HepG2 (cell line): Measurements from ENCODE around the gene HERPUD2. TPM values are rescaled to one million over a fixed set of nuclear protein-coding genes. Genes with fewer than 3 reads are reported as not detected.

Experiments
- ATAC-seq: fragments of 200-7000 bp; cut with Tn5 transposase; 3 replicates; pipeline ENCODE4 v1.9.1; 2020; ENCODE audit warnings: mild to moderate bottlenecking, moderate library complexity
- BruUV-seq: library from RNA; stranded (reverse); fragments of 400-500 nt; replicated peaks from 2 replicates; lab custom pipeline; 2021; lab: Mats Ljungman, UMichigan
- CTCF ChIA-PET: fragments of 300-600 bp; formaldehyde crosslinking; extraction: SDS; loops from one replicate; lab custom pipeline; 2021; ENCODE audit warnings: low total read pairs, inconsistent platforms, low intra/inter-chr PET ratio; lab: Yijun Ruan, JAX
- POLR2A ChIA-PET: fragments of 350-600 bp; sonication (Branson Sonifier 250); formaldehyde crosslinking; loops from one replicate; lab custom pipeline; 2020; ENCODE audit warnings: antibody characterized with exemption, inconsistent platforms; lab: Yijun Ruan, JAX
- DNase-seq: peaks from one replicate; pipeline ENCODE4 v3.0.0-alpha.2; 2015; ENCODE audit warnings: low spot score
- FAIRE-seq: peaks from 3 replicates; lab custom pipeline; 2011; peaks lifted over from hg19 to GRCh38; lab: Jason Lieb, UNC
- H2AFZ ChIP-seq: one replicate; pipeline ENCODE4 v1.6.1; 2011; ENCODE audit warnings: low read length, inconsistent platforms
- H3K27ac ChIP-seq: fragments of 300-600 bp; 3 replicates; pipeline ENCODE4 v1.8.0; 2011; ENCODE audit warnings: mixed run types, mild to moderate bottlenecking, mixed read lengths, low read length, inconsistent platforms; ENCODE audit not compliant: insufficient read depth; ENCODE audit errors: extremely low read length
- H3K27me3 ChIP-seq, 2 experiments: fragments of 200-600 bp in 1 of 2; 2 replicates in 1 of 2; 3 replicates in 1 of 2; pipeline versions ENCODE4 v1.6.0 to v1.8.0; 2011; ENCODE audit warnings: low read length in 2 of 2, mild to moderate bottlenecking in 2 of 2, moderate library complexity in 2 of 2, inconsistent platforms in 1 of 2; ENCODE audit not compliant: insufficient read depth in 2 of 2, control insufficient read depth in 1 of 2
- H3K36me3 ChIP-seq, 2 experiments: fragments of 200-600 bp in 1 of 2; replicated peaks in 1 of 2; 2 replicates in 1 of 2; 3 replicates in 1 of 2; pipeline versions ENCODE4 v1.5.1 to v1.8.0; 2011; ENCODE audit warnings: low read length in 2 of 2, inconsistent platforms in 1 of 2; ENCODE audit not compliant: insufficient read depth in 2 of 2, control insufficient read depth in 1 of 2
- H3K4me1 ChIP-seq: 2 replicates; pipeline ENCODE4 v1.5.1; 2012; ENCODE audit warnings: low read length, inconsistent platforms; ENCODE audit not compliant: insufficient read depth
- H3K4me2 ChIP-seq: 2 replicates; pipeline ENCODE4 v1.6.0; 2011; ENCODE audit warnings: low read depth, low read length, inconsistent platforms
- H3K4me3 ChIP-seq, 3 experiments: fragments of 200-600 bp in 1 of 3; sonication (generic), shearing (Covaris generic) in 1 of 3; replicated peaks in 1 of 3; 2 replicates each; pipeline ENCODE4 v1.5.1; 2011 to 2016; ENCODE audit warnings: low read length in 3 of 3, inconsistent platforms in 2 of 3, low read depth in 2 of 3, mild to moderate bottlenecking in 2 of 3, control low read depth in 1 of 3, mixed read lengths in 1 of 3; ENCODE audit not compliant: insufficient read depth in 1 of 3
- H3K79me2 ChIP-seq: one replicate; pipeline ENCODE4 v1.6.1; 2011; ENCODE audit warnings: low read length, inconsistent platforms; ENCODE audit not compliant: insufficient read depth
- H3K9ac ChIP-seq: 2 replicates; pipeline ENCODE4 v1.6.0; 2011; ENCODE audit warnings: mild to moderate bottlenecking, low read depth, low read length, inconsistent platforms; ENCODE audit not compliant: insufficient read depth
- H3K9me3 ChIP-seq: 2 replicates; pipeline ENCODE4 v1.5.1; 2012; ENCODE audit warnings: mild to moderate bottlenecking, low read length
- H4K20me1 ChIP-seq: 2 replicates; pipeline ENCODE4 v1.6.0; 2011; ENCODE audit warnings: inconsistent platforms, mild to moderate bottlenecking, low read length, moderate library complexity; ENCODE audit not compliant: insufficient read depth
- FOXO1 ChIP-seq: sonication (generic); formaldehyde crosslinking; IDR thresholded peaks from 2 replicates; pipeline ENCODE4 v1.4.0; 2020; ENCODE audit warnings: missing genetic modification reagents
- KLF13 ChIP-seq: sonication (generic); formaldehyde crosslinking; IDR thresholded peaks from 2 replicates; pipeline ENCODE4 v1.4.0; 2020; ENCODE audit warnings: mild to moderate bottlenecking, missing genetic modification reagents
- RBAK ChIP-seq: sonication (generic); formaldehyde crosslinking; IDR thresholded peaks from 2 replicates; pipeline ENCODE4 v1.5.1; 2020; ENCODE audit warnings: mild to moderate bottlenecking, missing genetic modification reagents
- SIN3B ChIP-seq: fragments of 150-350 bp; IDR thresholded peaks from 2 replicates; pipeline ENCODE4 v1.6.1; 2014; ENCODE audit warnings: low read length
- SIX4 ChIP-seq: sonication (generic); formaldehyde crosslinking; IDR thresholded peaks from 2 replicates; pipeline ENCODE4 v1.4.0; 2020; ENCODE audit warnings: missing genetic modification reagents
- TGIF2 ChIP-seq: IDR thresholded peaks from 2 replicates; pipeline ENCODE4 v1.6.1; 2016; ENCODE audit warnings: control low read depth, missing compliant biosample characterization
- ZC3H4 ChIP-seq: sonication (generic); formaldehyde crosslinking; IDR thresholded peaks from 2 replicates; pipeline ENCODE4 v1.4.0; 2020; ENCODE audit warnings: missing genetic modification reagents, borderline replicate concordance
- ZNF816 ChIP-seq: sonication (generic); formaldehyde crosslinking; IDR thresholded peaks from 2 replicates; pipeline ENCODE4 v1.8.0; 2022; ENCODE audit warnings: missing genetic modification reagents, mild to moderate bottlenecking, borderline replicate concordance
- WGBS: methylation state at CpG from one replicate; pipeline ENCODE4 v1.1.6; 2017; ENCODE audit warnings: low lambda C conversion rate; 5-methylcytosine and 5-hydroxymethylcytosine counted together
- in situ Hi-C: cut with HindIII; loops from 2 replicates; pipeline ENCODE4 v1.10.0; 2017; ENCODE audit warnings: low pct_unique_long_range_greater_than_20kb; ENCODE audit not compliant: extremely low pct_ligation_motif_present
- intact Hi-C: fragments of 100-400 bp; cut with micrococcal nuclease; formaldehyde crosslinking; loops from one replicate; pipeline ENCODE4 v1.10.0; 2022; ENCODE audit not compliant: unreplicated experiment
- polyA plus RNA-seq, 8 experiments: library from polyadenylated mRNA; depleted of rRNA in 3 of 8; stranded (reverse) in 7 of 8; unstranded in 1 of 8; fragments of >200 nt; fragmentation: Illumina TruSeq in 4 of 8; extraction: Trizol in 4 of 8; gene quantifications; 2 replicates each; pipeline versions ENCODE4 v1.2.1 to v1.2.3, GENCODE V29; 2011 to 2016; ENCODE audit warnings: low read depth in 4 of 8, missing spikeins in 1 of 8, mixed read lengths in 1 of 8; ENCODE audit not compliant: insufficient read depth in 1 of 8
- total RNA-seq, 5 experiments: library from RNA; depleted of rRNA; stranded (reverse); fragments of >200 nt; fragmentation: Illumina TruSeq; extraction: Trizol; gene quantifications; 2 replicates each; pipeline ENCODE4 v1.2.3, GENCODE V29; 2016; ENCODE audit warnings: low read depth in 1 of 5
- TF ChIP-seq, protein P1 (sequence below): IDR thresholded peaks from 2 replicates; pipeline ENCODE4 v1.6.1; 2016; ENCODE audit warnings: low read depth, missing genetic modification reagents, missing compliant biosample characterization
- TF ChIP-seq, protein P2 (sequence below): sonication (generic); formaldehyde crosslinking; IDR thresholded peaks from 2 replicates; pipeline ENCODE4 v1.8.0; 2022; ENCODE audit warnings: mild to moderate bottlenecking, missing genetic modification reagents, moderate library complexity

HERPUD2 gene
- total and polyA plus RNA-seq, 2 of the 13 experiments (the other 11 are each of a cell fraction or from before 2014, with no cell fraction given) = 10.7 to 38.6 TPM

DNA sequence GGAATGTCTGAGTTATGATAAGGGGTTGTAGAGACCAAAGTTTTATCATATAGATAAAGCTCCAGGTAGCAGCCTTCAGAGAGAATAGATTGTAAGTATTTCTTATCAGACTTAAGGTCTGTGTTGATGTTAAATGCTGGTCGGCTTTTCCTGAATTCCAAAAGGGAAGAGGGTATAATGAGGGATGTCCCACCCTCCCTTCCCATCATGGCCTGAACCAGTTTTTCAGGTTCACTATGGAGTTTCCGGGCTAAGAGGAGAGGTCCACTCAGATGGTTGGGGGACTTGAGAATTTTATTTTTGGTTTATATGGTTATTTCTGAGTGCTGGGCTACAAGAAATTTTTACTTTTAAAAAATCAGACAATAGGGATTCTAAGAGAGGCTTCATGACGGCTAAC is 45.2 kb downstream of the HERPUD2 start:
- in situ Hi-C loops (no loop called here), intact Hi-C loops (no loop called here)
- Histone ChIP-seq H2AFZ (no peak overlapping the region), H3K79me2 (peaks cover 3% of the 10 kb centered on the region), H3K36me3 (no peaks in the 10 kb centered on the region; a peak in 2 of 5 replicates), H3K4me1 (peaks cover 30% of the 10 kb centered on the region), H3K9me3 (no peaks in the 10 kb centered on the region), H3K4me3 (no peak overlapping the region), H3K27ac (no peak overlapping the region), H4K20me1 (no peaks in the 10 kb centered on the region), H3K9ac (no peak overlapping the region), H3K4me2 (no peak overlapping the region), H3K27me3 (no peaks in the 10 kb centered on the region)
- DNase-seq = no peak
- ChIA-PET POLR2A (no interaction called here), CTCF (no interaction called here)
- BruUV-seq = no TSS peak
- no peak for FAIRE-seq
- no peak for ATAC-seq
- no peak for TF ChIP-seq SIN3B
- TF ChIP-seq TGIF2 (CRISPR knock-in tag) = no peak
- TF ChIP-seq RBAK (CRISPR knock-in tag) = no peak
- TF ChIP-seq, protein P1, sequence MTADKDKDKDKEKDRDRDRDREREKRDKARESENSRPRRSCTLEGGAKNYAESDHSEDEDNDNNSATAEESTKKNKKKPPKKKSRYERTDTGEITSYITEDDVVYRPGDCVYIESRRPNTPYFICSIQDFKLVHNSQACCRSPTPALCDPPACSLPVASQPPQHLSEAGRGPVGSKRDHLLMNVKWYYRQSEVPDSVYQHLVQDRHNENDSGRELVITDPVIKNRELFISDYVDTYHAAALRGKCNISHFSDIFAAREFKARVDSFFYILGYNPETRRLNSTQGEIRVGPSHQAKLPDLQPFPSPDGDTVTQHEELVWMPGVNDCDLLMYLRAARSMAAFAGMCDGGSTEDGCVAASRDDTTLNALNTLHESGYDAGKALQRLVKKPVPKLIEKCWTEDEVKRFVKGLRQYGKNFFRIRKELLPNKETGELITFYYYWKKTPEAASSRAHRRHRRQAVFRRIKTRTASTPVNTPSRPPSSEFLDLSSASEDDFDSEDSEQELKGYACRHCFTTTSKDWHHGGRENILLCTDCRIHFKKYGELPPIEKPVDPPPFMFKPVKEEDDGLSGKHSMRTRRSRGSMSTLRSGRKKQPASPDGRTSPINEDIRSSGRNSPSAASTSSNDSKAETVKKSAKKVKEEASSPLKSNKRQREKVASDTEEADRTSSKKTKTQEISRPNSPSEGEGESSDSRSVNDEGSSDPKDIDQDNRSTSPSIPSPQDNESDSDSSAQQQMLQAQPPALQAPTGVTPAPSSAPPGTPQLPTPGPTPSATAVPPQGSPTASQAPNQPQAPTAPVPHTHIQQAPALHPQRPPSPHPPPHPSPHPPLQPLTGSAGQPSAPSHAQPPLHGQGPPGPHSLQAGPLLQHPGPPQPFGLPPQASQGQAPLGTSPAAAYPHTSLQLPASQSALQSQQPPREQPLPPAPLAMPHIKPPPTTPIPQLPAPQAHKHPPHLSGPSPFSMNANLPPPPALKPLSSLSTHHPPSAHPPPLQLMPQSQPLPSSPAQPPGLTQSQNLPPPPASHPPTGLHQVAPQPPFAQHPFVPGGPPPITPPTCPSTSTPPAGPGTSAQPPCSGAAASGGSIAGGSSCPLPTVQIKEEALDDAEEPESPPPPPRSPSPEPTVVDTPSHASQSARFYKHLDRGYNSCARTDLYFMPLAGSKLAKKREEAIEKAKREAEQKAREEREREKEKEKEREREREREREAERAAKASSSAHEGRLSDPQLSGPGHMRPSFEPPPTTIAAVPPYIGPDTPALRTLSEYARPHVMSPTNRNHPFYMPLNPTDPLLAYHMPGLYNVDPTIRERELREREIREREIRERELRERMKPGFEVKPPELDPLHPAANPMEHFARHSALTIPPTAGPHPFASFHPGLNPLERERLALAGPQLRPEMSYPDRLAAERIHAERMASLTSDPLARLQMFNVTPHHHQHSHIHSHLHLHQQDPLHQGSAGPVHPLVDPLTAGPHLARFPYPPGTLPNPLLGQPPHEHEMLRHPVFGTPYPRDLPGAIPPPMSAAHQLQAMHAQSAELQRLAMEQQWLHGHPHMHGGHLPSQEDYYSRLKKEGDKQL (CRISPR knock-in tag) = no peak
- TF ChIP-seq, protein P2, sequence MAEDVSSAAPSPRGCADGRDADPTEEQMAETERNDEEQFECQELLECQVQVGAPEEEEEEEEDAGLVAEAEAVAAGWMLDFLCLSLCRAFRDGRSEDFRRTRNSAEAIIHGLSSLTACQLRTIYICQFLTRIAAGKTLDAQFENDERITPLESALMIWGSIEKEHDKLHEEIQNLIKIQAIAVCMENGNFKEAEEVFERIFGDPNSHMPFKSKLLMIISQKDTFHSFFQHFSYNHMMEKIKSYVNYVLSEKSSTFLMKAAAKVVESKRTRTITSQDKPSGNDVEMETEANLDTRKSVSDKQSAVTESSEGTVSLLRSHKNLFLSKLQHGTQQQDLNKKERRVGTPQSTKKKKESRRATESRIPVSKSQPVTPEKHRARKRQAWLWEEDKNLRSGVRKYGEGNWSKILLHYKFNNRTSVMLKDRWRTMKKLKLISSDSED (CRISPR knock-in tag) = no peak
- TF ChIP-seq ZNF816 (CRISPR knock-in tag) = no peak
- TF ChIP-seq FOXO1 (CRISPR knock-in tag) = no peak
- TF ChIP-seq KLF13 (CRISPR knock-in tag) = no peak
- no peak for TF ChIP-seq ZC3H4 (CRISPR knock-in tag)
- TF ChIP-seq SIX4 = no peak
- WGBS = 98% methylated on average over 3 of the region's 3 CpGs
